Heart left ventricle (tissue), 13 donors: ENCODE results near the gene RPS8.

Source experiments
- CTCF ChIP-seq, 12 donors: fragments of 200-600 bp; sonication (generic) in 4 of 12; IDR thresholded peaks; one replicate each; pipeline versions ENCODE4 v1.5.0 to v1.8.0; 2018 to 2022; ENCODE audit warnings: antibody characterized with exemption in 12 of 12, mild to moderate bottlenecking in 5 of 12
- POLR2A ChIP-seq, 2 donors: fragments of 450-650 bp; IDR thresholded peaks; one replicate each; pipeline ENCODE4 v1.6.1; 2017; ENCODE audit warnings: antibody characterized with exemption in 2 of 2, mild to moderate bottlenecking in 2 of 2, moderate library complexity in 2 of 2
- donor health status: ischemic (EF 13 %, LVEDD 7.1; RV severe dilation, severe dysfunction).
- donor health status: DM: no; HTN: yes; CAD: no.
- donor health status: DM: no; HTN: no; CAD: no.
- donor health status: ischemic (EF 25% LVEDD 6.9; RV normal size, moderate dysfunction).
- donor health status: ischemic (EF 25% LVEDD 5.7; RV mildly dilated, moderate dysfunction).
- donor health status: ischemic (EF 35%, LVEDD 5.7; RV mildly dilated, moderate dysfunction).
- donor health status: nonischemic (EF 11% LVEDD 7.7; RV severe dilation, severe dysfunction).
- donor health status: DM: yes; HTN: yes; CAD: no.
- donor health status: PGD.
- donor health status: ischemic (EF 29% LVEDD 5.4; RV normal size, mild dysfunction).
- donor health status: nonischemic (EF 23%, LVEDD 6.1; RV moderate dilation, normal function).

DNA sequence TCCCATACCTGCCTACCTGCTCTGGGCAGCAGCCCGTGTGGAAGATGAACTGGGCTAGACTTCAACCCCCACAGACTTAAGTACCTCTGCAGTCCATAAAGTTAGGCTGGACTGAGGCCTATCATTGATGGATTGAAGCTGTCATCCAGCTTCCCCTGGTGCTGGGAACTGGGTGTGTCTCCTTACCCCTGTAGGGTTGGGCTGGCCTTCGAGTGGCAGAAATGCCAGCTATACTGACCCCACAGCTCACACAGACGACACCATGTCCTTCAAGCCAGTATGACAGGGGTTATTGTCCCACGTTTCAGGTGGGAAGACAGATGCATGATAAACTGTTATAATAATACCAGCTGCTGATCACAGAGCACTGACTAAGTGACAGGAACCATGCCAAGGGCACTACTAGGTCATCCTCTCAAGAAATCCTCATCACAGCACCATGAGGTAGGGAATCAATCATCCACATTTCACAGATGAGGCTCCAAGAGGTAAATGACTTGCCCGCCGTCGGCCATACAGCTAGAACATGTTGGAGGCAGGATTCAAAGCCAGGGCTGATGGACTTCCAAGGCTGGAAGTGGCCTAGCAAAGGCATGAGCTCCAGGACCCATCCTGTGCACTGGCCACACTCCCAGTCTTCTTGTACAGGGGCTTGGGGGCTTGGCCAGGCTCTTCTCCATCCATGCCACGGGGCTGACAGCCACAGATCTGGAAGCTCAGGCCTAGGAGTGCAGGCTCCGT is 12.9 kb downstream of the RPS8 start, which contains the start of gene BEST4:
- TF ChIP-seq CTCF (IDR thresholded peaks at IDR 0.05), result no peak
- TF ChIP-seq POLR2A (IDR thresholded peaks at IDR 0.05), result no peak
